HG03175 (cell line): ENCODE results near the gene WASF3.

Experiments used
- ATAC-seq: cut with Tn5 transposase; IDR thresholded peaks from one replicate; pipeline ENCODE4 v1.9.1; 2021; ENCODE audit warnings: mild to moderate bottlenecking, moderate library complexity; ENCODE audit not compliant: unreplicated experiment

Gene WASF3

GRCh38 chr13:26544707-26545106 is 12.8 kb upstream of the WASF3 start:
- ATAC-seq, result no peak

GRCh38 chr13:26548205-26548765 is 9.2 kb upstream of the WASF3 start:
- no peak for ATAC-seq

- no peak for ATAC-seq
These were observed 7.8 kb upstream of the WASF3 start for GRCh38 chr13:26549713-26550112.

- ATAC-seq, result no peak
These were observed 6.1 kb upstream of the WASF3 start for GRCh38 chr13:26551255-26551860.

GRCh38 chr13:26555413-26555812 is 2.1 kb upstream of the WASF3 start:
- ATAC-seq, result no peak

GRCh38 chr13:26557051-26557392 is 461 bp upstream of the WASF3 start:
- ATAC-seq, result peak; percentile 36

- peak; percentile 13 for ATAC-seq
These were observed 757 bp downstream of the WASF3 start for GRCh38 chr13:26558074-26558805.

- ATAC-seq, result no peak
These were observed 1.5 kb downstream of the WASF3 start for GRCh38 chr13:26558987-26559386.

GRCh38 chr13:26560456-26560855 is 3.0 kb downstream of the WASF3 start:
- ATAC-seq, result no peak

GRCh38 chr13:26561067-26561466 is 3.6 kb downstream of the WASF3 start:
- no peak for ATAC-seq

- ATAC-seq, result no peak
These were observed 4.4 kb downstream of the WASF3 start for GRCh38 chr13:26561651-26562511.

- ATAC-seq, result no peak
These were observed 5.0 kb downstream of the WASF3 start for GRCh38 chr13:26562512-26562890.

- no peak for ATAC-seq
These were observed 6.2 kb downstream of the WASF3 start for GRCh38 chr13:26563713-26564112.

GRCh38 chr13:26568132-26568815 is 10.8 kb downstream of the WASF3 start:
- no peak for ATAC-seq

GRCh38 chr13:26571518-26571917 is 14.0 kb downstream of the WASF3 start:
- ATAC-seq, result no peak

- no peak for ATAC-seq
These were observed 17.8 kb downstream of the WASF3 start for GRCh38 chr13:26575244-26575643.

- ATAC-seq, result no peak
These were observed 22.1 kb downstream of the WASF3 start for GRCh38 chr13:26579580-26579979.

- no peak for ATAC-seq
These were observed 26.2 kb downstream of the WASF3 start for GRCh38 chr13:26583662-26584061.

- no peak for ATAC-seq
These were observed 27.2 kb downstream of the WASF3 start for GRCh38 chr13:26584713-26585112.

GRCh38 chr13:26585136-26585535 is 27.7 kb downstream of the WASF3 start:
- ATAC-seq, result no peak

- ATAC-seq, result no peak
These were observed 29.8 kb downstream of the WASF3 start for GRCh38 chr13:26587251-26587650.
